ENCODE measurements around the gene TSSC4. TPM values are rescaled to one million over a fixed set of nuclear protein-coding genes. Genes with fewer than 3 reads are reported as not detected.

Gene TSSC4
- total RNA-seq, 3 donors from 2014 or later (not counting 1 experiment from before 2014, with no cell fraction given), result 52.8 to 67.9 (median 59.3) TPM

DNA sequence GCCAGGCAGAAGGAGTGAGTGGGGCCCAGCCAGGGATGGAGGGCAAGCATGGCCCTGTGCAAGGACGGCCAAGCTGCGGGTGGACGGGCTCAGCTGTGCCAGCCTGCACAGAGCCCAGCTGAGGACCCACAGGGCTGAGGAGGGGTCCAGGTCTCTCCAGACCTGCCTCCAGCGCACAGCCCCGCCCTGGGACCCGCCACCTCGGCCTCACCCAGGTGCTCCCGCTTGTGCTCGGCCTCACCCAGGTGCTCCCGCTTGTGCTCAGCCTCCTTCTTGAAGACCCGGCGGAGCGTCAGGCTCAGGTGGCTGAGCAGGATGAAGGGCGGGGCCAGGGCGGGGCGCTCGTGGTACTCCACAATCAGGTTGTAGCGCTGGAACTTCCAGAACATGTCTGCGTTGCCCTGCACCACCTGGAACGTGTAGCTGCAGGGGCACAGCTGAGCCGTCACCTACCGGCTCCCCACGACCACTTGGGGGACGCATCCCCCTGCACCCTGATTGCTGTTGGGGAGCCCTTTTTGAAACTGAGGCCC is 6.4 kb downstream of the TSSC4 start:
- Histone ChIP-seq H3K27me3 (ENCODE audit: control insufficient read depth, insufficient read depth, low read length) (no peaks in the 10 kb centered on the region), H3K9me3 (ENCODE audit: control insufficient read depth, insufficient read depth, low read length) (no peaks in the 10 kb centered on the region), H3K4me3 (ENCODE audit: low read length) (no peak overlapping the region), H3K4me1 (ENCODE audit: control insufficient read depth, insufficient read depth, low read length) (peaks cover 4% of the 10 kb centered on the region), H3K36me3 (ENCODE audit: control insufficient read depth, insufficient read depth, low read length) (peaks cover 20% of the 10 kb centered on the region), H3K27ac (ENCODE audit: low read length) (no peak overlapping the region)
- H3K27ac Mint-ChIP-seq, result no peak overlapping the region
- DNase-seq (no peak), ATAC-seq (no peak)
- intact Hi-C loops (cut with micrococcal nuclease), result no loop called here
- H3K4me3 Mint-ChIP-seq, result no peak overlapping the region
- no peaks in the 10 kb centered on the region for H3K4me1 Mint-ChIP-seq
- no peaks in the 10 kb centered on the region for H3K36me3 Mint-ChIP-seq
- no peak for TF ChIP-seq CTCF (IDR thresholded peaks at IDR 0.05)
- H3K9me3 Mint-ChIP-seq, result no peaks in the 10 kb centered on the region
- WGBS (ENCODE audit: insufficient coverage), result 87% methylated on average over 24 of the region's 24 CpGs
- H3K27me3 Mint-ChIP-seq (ENCODE audit: low read depth in 2 of 2), result no peaks in the 10 kb centered on the region

DNA sequence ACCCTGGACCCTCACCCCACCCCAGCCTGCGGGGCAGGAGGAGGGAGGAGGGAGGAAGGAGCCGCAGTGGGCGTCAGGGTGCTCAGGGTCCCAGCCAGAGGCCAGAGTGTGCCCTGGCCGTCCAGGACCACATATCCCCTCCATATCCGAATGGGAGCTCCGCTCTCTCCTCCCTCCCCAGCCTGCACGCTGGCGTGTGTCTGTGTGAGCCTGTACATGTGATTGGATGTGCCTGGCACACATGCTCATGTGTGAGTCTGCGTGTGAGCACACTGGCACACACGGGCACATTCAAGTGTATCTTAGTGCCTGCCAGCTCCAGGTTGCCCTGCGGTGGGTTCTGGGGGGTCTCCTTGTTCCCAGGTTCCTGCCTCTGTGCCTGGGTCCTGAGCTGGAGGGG is 8.1 kb downstream of the TSSC4 start:
- no peaks in the 10 kb centered on the region for H3K9me3 Mint-ChIP-seq
- no peak for DNase-seq
- H3K27me3 ChIP-seq (ENCODE audit: control insufficient read depth, insufficient read depth, low read length), result no peaks in the 10 kb centered on the region
- H3K27me3 Mint-ChIP-seq (ENCODE audit: low read depth in 2 of 2), result no peaks in the 10 kb centered on the region
- no peaks in the 10 kb centered on the region for H3K4me1 Mint-ChIP-seq
- no peaks in the 10 kb centered on the region for H3K36me3 Mint-ChIP-seq
- no peaks in the 10 kb centered on the region for H3K9me3 ChIP-seq (ENCODE audit: control insufficient read depth, insufficient read depth, low read length)
- H3K36me3 ChIP-seq (ENCODE audit: control insufficient read depth, insufficient read depth, low read length), result peaks cover 5% of the 10 kb centered on the region
- H3K4me3 ChIP-seq (ENCODE audit: low read length), result no peak overlapping the region
- ATAC-seq, result no peak
- TF ChIP-seq CTCF (IDR thresholded peaks at IDR 0.05), result no peak
- WGBS (ENCODE audit: insufficient coverage), result 90% methylated on average over 8 of the region's 11 CpGs
- no peaks in the 10 kb centered on the region for H3K4me1 ChIP-seq (ENCODE audit: control insufficient read depth, insufficient read depth, low read length)
- H3K27ac ChIP-seq (ENCODE audit: low read length), result no peak overlapping the region
- no peak overlapping the region for H3K4me3 Mint-ChIP-seq
- no peak overlapping the region for H3K27ac Mint-ChIP-seq
- intact Hi-C loops (cut with micrococcal nuclease), result no loop called here

GRCh38 chr11:2409126-2409525 is 8.6 kb downstream of the TSSC4 start:
- Mint-ChIP-seq H3K36me3 (no peaks in the 10 kb centered on the region), H3K9me3 (no peaks in the 10 kb centered on the region), H3K27me3 (ENCODE audit: low read depth in 2 of 2) (no peaks in the 10 kb centered on the region), H3K27ac (no peak overlapping the region), H3K4me1 (no peaks in the 10 kb centered on the region), H3K4me3 (no peak overlapping the region)
- no peaks in the 10 kb centered on the region for H3K4me1 ChIP-seq (ENCODE audit: control insufficient read depth, insufficient read depth, low read length)
- H3K27ac ChIP-seq (ENCODE audit: low read length), result no peak overlapping the region
- H3K4me3 ChIP-seq (ENCODE audit: low read length), result no peak overlapping the region
- 88% methylated on average over 16 of the region's 16 CpGs for WGBS (ENCODE audit: insufficient coverage)
- peaks cover under 1% of the 10 kb centered on the region for H3K36me3 ChIP-seq (ENCODE audit: control insufficient read depth, insufficient read depth, low read length)
- no peaks in the 10 kb centered on the region for H3K9me3 ChIP-seq (ENCODE audit: control insufficient read depth, insufficient read depth, low read length)
- ATAC-seq (no peak), DNase-seq (no peak)
- H3K27me3 ChIP-seq (ENCODE audit: control insufficient read depth, insufficient read depth, low read length), result no peaks in the 10 kb centered on the region
- no peak for TF ChIP-seq CTCF (IDR thresholded peaks at IDR 0.05)
- intact Hi-C loops (cut with micrococcal nuclease), result no loop called here

Measured in natural killer cell (primary cell).